ENCODE results near the gene SERPINB10.

SERPINB10 gene

DNA sequence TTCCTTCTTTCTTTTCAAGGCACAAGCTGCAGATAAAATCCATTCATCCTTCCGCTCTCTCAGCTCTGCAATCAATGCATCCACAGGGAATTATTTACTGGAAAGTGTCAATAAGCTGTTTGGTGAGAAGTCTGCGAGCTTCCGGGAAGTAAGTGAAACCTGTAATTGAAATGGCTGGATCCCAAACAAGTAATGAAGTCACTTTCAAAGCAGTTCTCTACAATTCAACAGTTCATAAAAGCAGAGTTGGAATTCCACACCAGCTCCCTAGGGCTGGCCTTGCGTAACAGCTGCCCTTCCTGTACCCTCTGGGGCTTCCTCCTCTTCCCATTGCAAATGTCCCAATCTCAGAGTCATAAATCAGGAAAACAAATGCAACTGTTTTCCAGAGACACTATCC lies 10.7 kb upstream of the SERPINB10 start:
- H3K9me3 ChIP-seq (ENCODE audit: insufficient read depth, low read length, severe bottlenecking) = no peaks in the 10 kb centered on the region
- no peaks in the 10 kb centered on the region for H3K36me3 ChIP-seq (ENCODE audit: insufficient read depth, low read length)
- no peaks in the 10 kb centered on the region for H3K27me3 ChIP-seq (ENCODE audit: insufficient read depth, low read length, poor library complexity)
- no peaks in the 10 kb centered on the region for H3K79me2 ChIP-seq (ENCODE audit: insufficient read depth, low read length)
- no peak overlapping the region for H3K27ac ChIP-seq (ENCODE audit: low read length)
- ATAC-seq (ENCODE audit: insufficient read depth, low read depth) = no peak
- H3K4me3 ChIP-seq (ENCODE audit: low read depth in 1 of 2, low read length in 2 of 2) = no peak overlapping the region
- H2AFZ ChIP-seq (ENCODE audit: low read depth, low read length) = no peak overlapping the region
- TF ChIP-seq EZH2 (IDR thresholded peaks at IDR 0.05; ENCODE audit: borderline replicate concordance, low read depth, low read length, severe bottlenecking) = no peak
- TF ChIP-seq, protein P1, sequence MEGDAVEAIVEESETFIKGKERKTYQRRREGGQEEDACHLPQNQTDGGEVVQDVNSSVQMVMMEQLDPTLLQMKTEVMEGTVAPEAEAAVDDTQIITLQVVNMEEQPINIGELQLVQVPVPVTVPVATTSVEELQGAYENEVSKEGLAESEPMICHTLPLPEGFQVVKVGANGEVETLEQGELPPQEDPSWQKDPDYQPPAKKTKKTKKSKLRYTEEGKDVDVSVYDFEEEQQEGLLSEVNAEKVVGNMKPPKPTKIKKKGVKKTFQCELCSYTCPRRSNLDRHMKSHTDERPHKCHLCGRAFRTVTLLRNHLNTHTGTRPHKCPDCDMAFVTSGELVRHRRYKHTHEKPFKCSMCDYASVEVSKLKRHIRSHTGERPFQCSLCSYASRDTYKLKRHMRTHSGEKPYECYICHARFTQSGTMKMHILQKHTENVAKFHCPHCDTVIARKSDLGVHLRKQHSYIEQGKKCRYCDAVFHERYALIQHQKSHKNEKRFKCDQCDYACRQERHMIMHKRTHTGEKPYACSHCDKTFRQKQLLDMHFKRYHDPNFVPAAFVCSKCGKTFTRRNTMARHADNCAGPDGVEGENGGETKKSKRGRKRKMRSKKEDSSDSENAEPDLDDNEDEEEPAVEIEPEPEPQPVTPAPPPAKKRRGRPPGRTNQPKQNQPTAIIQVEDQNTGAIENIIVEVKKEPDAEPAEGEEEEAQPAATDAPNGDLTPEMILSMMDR (IDR thresholded peaks at IDR 0.05; ENCODE audit: borderline replicate concordance, extremely low read depth, low read length, poor library complexity, severe bottlenecking) = no peak
- H3K9ac ChIP-seq (ENCODE audit: low read depth, low read length) = no peak overlapping the region
- H3K4me2 ChIP-seq (ENCODE audit: insufficient read depth, low read length) = no peak overlapping the region
- peaks cover 28% of the 10 kb centered on the region for H3K4me1 ChIP-seq (ENCODE audit: insufficient read depth, low read length)
- H4K20me1 ChIP-seq (ENCODE audit: insufficient read depth, low read length) = no peaks in the 10 kb centered on the region
- DNase-seq = no peak

DNA sequence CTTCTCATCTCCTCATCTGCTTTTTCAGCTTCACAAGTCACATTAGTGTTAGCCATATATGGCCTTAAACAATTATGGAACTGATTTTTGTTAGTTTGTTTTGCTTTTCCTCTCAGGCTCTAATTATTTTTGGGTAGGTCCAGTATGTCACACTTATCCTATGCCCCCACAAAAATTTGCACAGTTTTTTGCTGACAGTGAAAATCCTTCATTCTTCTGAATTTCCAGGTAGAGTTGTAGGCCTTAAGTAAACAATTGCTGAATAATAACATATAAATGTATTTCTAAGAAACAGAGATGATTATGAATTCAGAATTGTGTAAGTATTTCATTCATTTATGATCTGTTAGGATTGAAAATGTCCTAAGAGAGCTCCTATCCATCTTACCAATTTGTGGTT lies 8.6 kb upstream of the SERPINB10 start:
- H3K27me3 ChIP-seq (ENCODE audit: insufficient read depth, low read length, poor library complexity) = no peaks in the 10 kb centered on the region
- H3K36me3 ChIP-seq (ENCODE audit: insufficient read depth, low read length) = no peaks in the 10 kb centered on the region
- H3K9me3 ChIP-seq (ENCODE audit: insufficient read depth, low read length, severe bottlenecking) = no peaks in the 10 kb centered on the region
- TF ChIP-seq, protein P1 (IDR thresholded peaks at IDR 0.05; ENCODE audit: borderline replicate concordance, extremely low read depth, low read length, poor library complexity, severe bottlenecking) = no peak
- no peak overlapping the region for H3K4me3 ChIP-seq (ENCODE audit: low read depth in 1 of 2, low read length in 2 of 2)
- H3K4me2 ChIP-seq (ENCODE audit: insufficient read depth, low read length) = no peak overlapping the region
- no peak overlapping the region for H3K27ac ChIP-seq (ENCODE audit: low read length)
- H3K4me1 ChIP-seq (ENCODE audit: insufficient read depth, low read length) = peaks cover 21% of the 10 kb centered on the region
- ATAC-seq (ENCODE audit: insufficient read depth, low read depth) (no peak), DNase-seq (no peak)
- H4K20me1 ChIP-seq (ENCODE audit: insufficient read depth, low read length) = no peaks in the 10 kb centered on the region
- H2AFZ ChIP-seq (ENCODE audit: low read depth, low read length) = no peak overlapping the region
- H3K9ac ChIP-seq (ENCODE audit: low read depth, low read length) = no peak overlapping the region
- H3K79me2 ChIP-seq (ENCODE audit: insufficient read depth, low read length) = no peaks in the 10 kb centered on the region

DNA sequence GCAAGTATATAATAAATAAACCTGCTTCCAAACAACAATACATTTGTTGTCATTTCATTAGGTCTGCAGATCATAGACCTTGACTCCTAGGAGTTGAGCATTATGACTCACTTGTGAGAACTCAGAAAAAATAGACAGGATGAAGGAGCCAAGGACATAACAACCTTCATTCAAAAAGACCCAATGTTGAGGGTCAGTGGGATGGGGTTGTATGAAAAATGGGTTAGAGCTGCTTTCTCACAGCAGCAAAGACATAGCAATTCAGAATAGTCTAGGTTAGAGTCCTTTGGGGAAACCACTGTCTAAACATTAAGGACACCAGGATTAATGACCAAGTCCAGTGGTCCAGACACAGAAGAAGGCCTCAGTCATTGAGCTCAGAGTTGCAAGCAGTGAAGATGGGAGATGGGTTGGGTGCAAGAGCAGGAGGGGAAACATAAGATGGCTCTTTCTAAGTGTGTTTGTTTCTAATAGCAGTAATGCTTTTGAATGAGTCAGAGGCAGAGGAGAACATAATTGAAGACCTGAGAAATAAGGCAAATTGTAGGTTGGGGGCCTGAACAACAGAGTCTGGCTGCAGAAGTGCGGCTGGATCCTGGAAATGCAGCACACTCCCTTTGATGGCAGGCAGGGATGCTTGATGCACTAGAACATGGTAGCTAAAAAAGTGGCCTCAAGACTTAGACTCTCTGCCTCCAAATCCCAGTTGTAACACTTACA lies 3.7 kb upstream of the SERPINB10 start:
- no peaks in the 10 kb centered on the region for H3K27me3 ChIP-seq (ENCODE audit: insufficient read depth, low read length, poor library complexity)

More for the DNA sequence above, 3.7 kb upstream of the SERPINB10 start:
- Histone ChIP-seq H3K4me3 (ENCODE audit: low read depth in 1 of 2, low read length in 2 of 2) (no peak overlapping the region), H3K4me1 (ENCODE audit: insufficient read depth, low read length) (no peaks in the 10 kb centered on the region), H2AFZ (ENCODE audit: low read depth, low read length) (no peak overlapping the region), H3K9ac (ENCODE audit: low read depth, low read length) (no peak overlapping the region), H4K20me1 (ENCODE audit: insufficient read depth, low read length) (no peaks in the 10 kb centered on the region), H3K9me3 (ENCODE audit: insufficient read depth, low read length, severe bottlenecking) (peaks cover 5% of the 10 kb centered on the region), H3K4me2 (ENCODE audit: insufficient read depth, low read length) (no peak overlapping the region), H3K79me2 (ENCODE audit: insufficient read depth, low read length) (no peaks in the 10 kb centered on the region), H3K27ac (ENCODE audit: low read length) (no peak overlapping the region), H3K36me3 (ENCODE audit: insufficient read depth, low read length) (no peaks in the 10 kb centered on the region)
- no peak for ATAC-seq (ENCODE audit: insufficient read depth, low read depth)
- DNase-seq = no peak
- TF ChIP-seq, protein P1 (IDR thresholded peaks at IDR 0.05; ENCODE audit: borderline replicate concordance, extremely low read depth, low read length, poor library complexity, severe bottlenecking) = no peak
- no peak for TF ChIP-seq EZH2 (IDR thresholded peaks at IDR 0.05; ENCODE audit: borderline replicate concordance, low read depth, low read length, severe bottlenecking)
